ENCODE results near the gene SDF4. TPM values are rescaled to one million over a fixed set of nuclear protein-coding genes. Genes with fewer than 3 reads are reported as not detected.
A peak's percentile ranks its signal among the peaks of the same experiment; 100 is the strongest.

The SDF4 gene
- total and polyA plus RNA-seq, 10 donors: 39.1 to 145 (median 88.5) TPM

DNA sequence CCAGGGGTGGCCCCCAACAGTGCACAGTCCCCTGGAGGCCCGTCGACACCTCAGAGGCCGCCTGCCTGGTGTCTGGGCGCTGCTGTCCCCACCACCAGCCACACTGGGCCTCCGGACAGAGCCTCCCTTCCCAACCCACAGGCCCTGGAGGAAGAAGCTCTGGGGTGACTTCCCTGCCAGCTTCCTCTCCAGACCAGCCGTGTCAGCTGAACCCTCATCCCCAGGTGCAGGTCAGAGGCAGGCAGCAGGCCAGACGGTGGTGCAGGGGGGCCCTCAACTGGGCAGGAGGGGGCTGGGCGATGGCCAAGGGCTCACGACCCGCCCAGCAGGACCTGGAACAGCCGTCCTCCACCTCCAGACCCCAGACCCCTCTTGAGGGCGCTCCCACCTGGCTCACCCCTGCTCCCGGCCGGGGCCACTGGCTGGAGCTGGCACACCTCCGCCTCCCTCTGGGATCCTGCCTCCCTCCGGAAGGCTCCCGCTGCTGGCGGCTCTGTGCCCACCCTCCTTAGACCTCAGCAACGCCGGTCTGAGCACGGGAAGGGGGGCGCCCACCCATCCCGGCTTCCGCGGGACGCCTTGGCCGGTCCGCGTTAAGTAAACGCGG is 25.9 kb downstream of the SDF4 start:
- Histone ChIP-seq H3K9me3 (no peaks in the 10 kb centered on the region), H3K4me1 (peaks cover 32 to 74% (median 45%) of the 10 kb centered on the region in 6 donors), H3K36me3 (peaks cover 0 to under 1% (median 0%) of the 10 kb centered on the region in 6 donors), H3K4me3 (peak overlapping the region; percentile 12 to 68 (median 30)), H3K27me3 (replicated peaks in 1 of 7) (peaks cover 0 to 83% (median 34%) of the 10 kb centered on the region in 7 donors), H3K27ac (peak overlapping the region in 3 of 8 donors; percentile 14 to 70 (median 53))
- peak; percentile 76 for DNase-seq
- intact Hi-C loops (cut with DNase I; ENCODE audit: low total_unique reads): no loop called here
- WGBS, 5 donors: 6 to 25% (median 19%) methylated on average over 12 to 31 of the region's 31 CpGs
- TF ChIP-seq POLR2AphosphoS5 (IDR thresholded peaks at IDR 0.05) (no peak), POLR2A (IDR thresholded peaks at IDR 0.05) (no peak)
- TF ChIP-seq, protein P1, sequence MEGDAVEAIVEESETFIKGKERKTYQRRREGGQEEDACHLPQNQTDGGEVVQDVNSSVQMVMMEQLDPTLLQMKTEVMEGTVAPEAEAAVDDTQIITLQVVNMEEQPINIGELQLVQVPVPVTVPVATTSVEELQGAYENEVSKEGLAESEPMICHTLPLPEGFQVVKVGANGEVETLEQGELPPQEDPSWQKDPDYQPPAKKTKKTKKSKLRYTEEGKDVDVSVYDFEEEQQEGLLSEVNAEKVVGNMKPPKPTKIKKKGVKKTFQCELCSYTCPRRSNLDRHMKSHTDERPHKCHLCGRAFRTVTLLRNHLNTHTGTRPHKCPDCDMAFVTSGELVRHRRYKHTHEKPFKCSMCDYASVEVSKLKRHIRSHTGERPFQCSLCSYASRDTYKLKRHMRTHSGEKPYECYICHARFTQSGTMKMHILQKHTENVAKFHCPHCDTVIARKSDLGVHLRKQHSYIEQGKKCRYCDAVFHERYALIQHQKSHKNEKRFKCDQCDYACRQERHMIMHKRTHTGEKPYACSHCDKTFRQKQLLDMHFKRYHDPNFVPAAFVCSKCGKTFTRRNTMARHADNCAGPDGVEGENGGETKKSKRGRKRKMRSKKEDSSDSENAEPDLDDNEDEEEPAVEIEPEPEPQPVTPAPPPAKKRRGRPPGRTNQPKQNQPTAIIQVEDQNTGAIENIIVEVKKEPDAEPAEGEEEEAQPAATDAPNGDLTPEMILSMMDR (IDR thresholded peaks at IDR 0.05 in 8 of 11, conservative IDR thresholded peaks at IDR 0.05 in 3 of 11): no peak

DNA sequence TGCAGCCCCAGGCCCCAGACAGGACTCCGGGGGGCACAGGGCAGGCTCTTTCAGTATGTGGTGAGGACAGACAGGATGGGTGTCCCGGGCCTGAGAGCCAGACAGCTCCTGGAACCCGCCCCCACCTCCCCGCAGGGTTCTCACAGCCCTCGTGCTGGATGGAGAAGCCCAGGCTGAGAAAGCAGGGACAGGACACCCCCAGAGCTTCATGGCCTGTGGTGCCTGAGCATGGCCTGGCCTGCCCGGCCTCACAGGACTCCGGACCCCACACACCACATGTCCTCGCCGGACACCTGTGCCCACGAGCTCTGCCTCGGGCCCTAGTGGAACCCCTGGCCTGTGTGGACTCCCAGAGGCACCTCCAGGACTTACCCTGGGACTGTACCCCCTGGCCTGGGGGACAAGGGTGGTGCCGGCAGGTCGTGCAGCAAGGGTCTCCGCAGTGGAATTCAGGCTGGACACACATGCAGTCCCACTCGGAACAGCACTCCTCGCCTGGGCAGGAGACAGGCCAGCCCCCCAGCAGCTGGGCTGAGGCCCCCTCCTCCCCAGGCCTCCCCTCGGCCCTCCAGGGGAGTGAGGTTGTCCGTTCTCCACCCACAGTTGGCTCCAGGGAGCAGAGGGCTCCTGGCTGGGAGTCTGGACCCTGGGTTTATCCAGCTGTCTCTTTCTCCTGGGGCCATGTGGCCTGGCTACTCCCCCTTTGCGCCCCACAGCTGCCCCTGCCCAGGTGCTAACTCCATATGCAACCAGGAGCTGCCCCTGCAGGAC is 26.6 kb downstream of the SDF4 start:
- H3K27me3 ChIP-seq (replicated peaks in 1 of 7): peaks cover 0 to 85% (median 34%) of the 10 kb centered on the region in 7 donors
- WGBS, 5 donors: 78 to 93% (median 87%) methylated on average over 7 to 19 of the region's 19 CpGs
- H3K4me1 ChIP-seq: peaks cover 35 to 75% (median 52%) of the 10 kb centered on the region in 6 donors
- peak overlapping the region in 4 of 8 donors; percentile 32 to 68 (median 42) for H3K4me3 ChIP-seq
- no peak for TF ChIP-seq POLR2A (IDR thresholded peaks at IDR 0.05)
- TF ChIP-seq, protein P1 (IDR thresholded peaks at IDR 0.05 in 8 of 11, conservative IDR thresholded peaks at IDR 0.05 in 3 of 11): no peak
- TF ChIP-seq POLR2AphosphoS5 (IDR thresholded peaks at IDR 0.05): no peak
- H3K9me3 ChIP-seq: no peaks in the 10 kb centered on the region
- DNase-seq: no peak
- peak overlapping the region in 2 of 8 donors; percentile 53 to 70 for H3K27ac ChIP-seq
- intact Hi-C loops (cut with DNase I; ENCODE audit: low total_unique reads): no loop called here
- H3K36me3 ChIP-seq: no peaks in the 10 kb centered on the region

DNA sequence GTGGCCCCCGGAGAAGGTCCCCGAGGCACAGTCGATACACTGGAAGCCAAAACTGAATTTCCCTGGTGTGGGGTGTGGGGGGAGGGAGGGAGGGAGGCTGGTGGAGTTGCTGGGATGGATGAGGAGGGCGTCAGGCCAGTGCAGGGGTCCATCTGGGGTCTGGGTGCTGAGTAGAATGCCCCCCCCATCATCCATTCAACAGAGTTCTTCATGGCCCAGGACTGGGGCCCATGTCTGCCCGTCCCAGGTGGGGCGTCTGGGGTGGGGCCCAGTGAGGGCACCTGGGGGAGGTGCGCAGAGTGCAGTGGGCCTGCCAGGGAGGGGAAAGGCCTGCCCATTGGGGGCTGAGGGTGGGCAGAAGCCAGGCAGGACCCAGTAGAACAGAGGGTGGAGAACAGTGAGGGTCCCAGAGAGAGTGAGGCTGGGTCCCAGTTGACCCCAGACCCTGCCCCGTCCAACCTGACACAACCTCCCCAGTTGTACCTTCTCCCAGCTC is 27.3 kb downstream of the SDF4 start:
- 83 to 92% (median 86%) methylated on average over 6 to 8 of the region's 8 CpGs for WGBS, 5 donors
- H3K27me3 ChIP-seq (replicated peaks in 1 of 7): peaks cover 0 to 86% (median 34%) of the 10 kb centered on the region in 7 donors

More for the DNA sequence above, 27.3 kb downstream of the SDF4 start:
- intact Hi-C loops (cut with DNase I; ENCODE audit: low total_unique reads): no loop called here
- H3K36me3 ChIP-seq: no peaks in the 10 kb centered on the region
- no peak overlapping the region for H3K27ac ChIP-seq
- H3K9me3 ChIP-seq: no peaks in the 10 kb centered on the region
- H3K4me3 ChIP-seq: no peak overlapping the region
- H3K4me1 ChIP-seq: peaks cover 35 to 72% (median 53%) of the 10 kb centered on the region in 6 donors
- no peak for DNase-seq
- no peak for TF ChIP-seq POLR2A (IDR thresholded peaks at IDR 0.05)
- TF ChIP-seq, protein P1 (IDR thresholded peaks at IDR 0.05 in 8 of 11, conservative IDR thresholded peaks at IDR 0.05 in 3 of 11): no peak
- TF ChIP-seq POLR2AphosphoS5 (IDR thresholded peaks at IDR 0.05): no peak
